DMS79 (cell line): ENCODE measurements around the gene NACAD.

Experiments used
- DNase-seq: peaks from one replicate; lab custom pipeline; 2025; lab: John Stamatoyannopoulos, UW

The NACAD gene

DNA sequence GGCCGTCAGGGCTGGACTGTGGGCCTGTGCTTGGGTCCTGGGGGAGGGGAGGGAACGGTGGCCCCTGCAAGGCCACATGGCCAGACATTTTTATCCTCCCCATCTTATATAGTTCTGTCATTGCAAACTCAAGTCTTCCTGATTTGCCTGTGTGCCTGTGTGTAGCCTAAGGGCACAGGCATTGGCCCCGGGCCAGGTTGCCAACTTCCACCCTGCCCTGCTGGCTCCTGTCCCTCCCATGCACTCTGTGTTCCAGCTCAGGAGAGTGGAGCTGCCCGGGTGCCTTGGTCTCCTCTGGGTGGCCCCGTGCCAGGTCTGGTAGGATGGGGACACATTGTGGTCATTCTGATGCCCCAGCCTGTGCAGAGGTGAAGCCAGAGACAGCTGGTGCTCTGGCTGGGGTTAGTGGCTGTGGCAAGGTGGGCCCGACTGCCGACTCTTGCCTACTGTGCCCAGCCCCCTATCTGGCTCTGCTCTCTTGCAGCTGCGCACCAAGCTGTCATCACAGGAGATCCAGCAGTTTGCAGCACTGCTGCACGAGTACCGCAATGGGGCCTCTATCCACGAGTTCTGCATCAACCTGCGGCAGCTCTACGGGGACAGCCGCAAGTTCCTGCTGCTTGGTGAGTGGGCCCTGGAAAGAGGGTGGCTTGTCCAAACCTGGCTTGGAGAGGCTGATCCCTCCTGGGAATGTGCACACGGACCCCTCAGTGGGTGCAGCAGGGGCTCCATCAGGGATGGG lies 14.8 kb downstream of the NACAD start:
- DNase-seq: peak; percentile 97

DNA sequence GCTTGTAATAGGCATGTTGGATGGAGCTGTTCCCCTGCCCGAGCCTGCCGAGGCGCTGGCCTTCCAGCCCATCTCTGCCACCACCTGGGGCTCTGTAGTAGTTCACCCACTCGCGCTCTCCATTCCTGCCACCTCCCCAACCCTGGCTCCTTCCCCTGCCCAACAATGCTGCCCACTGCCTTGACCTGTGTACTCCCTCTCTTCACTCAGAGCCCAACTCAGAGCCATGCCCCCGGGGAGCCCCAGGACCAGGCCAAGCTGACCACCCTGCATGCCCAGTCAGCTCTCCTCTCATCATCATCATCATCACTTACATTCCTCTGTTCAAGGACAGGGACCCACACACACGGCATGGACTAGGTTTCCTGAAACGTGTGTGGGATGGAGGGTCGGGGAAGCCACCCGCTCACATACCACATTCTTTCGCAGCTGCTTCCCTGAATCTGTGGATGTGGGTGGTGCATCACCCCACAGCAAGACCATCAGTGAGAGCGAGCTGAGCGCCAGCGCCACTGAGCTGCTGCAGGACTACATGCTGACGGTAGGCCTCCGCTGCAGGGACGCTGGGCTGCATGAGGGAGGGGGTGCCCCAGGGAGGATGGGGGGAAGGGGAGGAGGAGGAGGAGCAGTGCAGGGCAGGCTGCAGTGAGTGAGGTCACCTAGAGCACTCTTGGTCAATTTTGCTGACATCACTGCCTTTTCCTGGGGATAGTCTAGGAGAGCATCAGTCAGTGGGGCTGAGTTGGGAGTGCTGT lies 15.6 kb downstream of the NACAD start:
- DNase-seq: peak; percentile 52

DNA sequence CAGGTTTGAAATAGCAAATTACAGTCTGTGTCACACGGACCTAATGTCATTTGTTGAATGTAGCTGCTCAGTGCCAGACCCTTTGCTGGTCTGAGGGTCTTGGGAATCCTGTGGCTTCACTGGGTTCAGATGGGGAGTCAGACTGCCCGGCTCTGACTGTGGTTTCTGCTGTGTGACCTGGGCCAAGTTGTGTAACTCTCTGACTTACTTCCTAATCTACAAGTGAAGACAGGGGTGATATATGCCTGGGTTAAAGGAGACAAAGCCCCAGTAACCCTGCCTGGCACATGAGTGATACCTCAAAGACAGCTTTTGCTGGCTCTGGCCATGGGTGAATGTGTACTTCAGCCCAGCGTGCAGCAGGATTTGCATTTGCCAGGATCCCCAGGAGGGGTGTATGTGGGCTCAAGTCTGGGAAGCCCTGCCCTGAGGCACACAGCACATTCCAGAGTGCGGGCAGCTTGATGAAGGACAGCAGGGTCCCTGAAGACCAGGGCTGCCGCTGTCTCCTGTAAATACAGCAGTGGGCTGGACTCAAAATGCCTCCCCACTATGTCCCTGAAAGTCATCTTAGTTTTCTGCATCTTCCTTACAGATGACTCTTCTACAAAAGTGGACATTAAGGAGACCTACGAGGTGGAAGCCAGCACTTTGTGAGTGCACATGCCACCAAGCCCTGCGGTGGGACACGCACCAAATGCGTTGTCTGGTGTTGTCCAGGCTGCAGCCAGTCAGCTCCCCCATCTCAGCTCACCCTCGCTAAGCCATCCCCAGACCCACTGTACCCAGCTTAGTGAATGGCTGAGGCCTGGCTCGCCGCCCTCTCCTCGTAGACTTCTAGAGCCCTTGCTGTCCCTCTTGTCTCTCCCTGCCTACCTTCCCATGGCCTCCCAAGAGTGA lies 16.4 kb downstream of the NACAD start:
- DNase-seq: no peak

DNA sequence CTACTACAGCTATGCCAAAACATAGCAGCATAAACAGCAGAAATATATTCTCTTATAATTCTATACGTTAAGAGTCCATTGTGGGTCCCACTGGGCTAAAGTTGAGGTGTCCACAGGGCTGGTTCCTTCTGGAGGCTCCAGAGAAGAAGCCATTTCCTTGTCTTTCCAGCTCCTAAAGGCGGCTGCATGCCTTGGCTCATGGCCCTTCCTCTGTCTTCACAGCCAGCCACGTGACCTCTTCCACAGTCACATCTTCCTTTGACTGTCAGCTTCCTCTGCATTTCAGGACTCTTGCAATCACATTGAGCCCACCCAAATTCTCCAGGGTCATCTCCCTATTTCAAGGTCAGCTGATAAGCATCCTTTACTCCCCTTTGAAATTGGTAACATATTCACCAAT lies 17.2 kb downstream of the NACAD start:
- no peak for DNase-seq

DNA sequence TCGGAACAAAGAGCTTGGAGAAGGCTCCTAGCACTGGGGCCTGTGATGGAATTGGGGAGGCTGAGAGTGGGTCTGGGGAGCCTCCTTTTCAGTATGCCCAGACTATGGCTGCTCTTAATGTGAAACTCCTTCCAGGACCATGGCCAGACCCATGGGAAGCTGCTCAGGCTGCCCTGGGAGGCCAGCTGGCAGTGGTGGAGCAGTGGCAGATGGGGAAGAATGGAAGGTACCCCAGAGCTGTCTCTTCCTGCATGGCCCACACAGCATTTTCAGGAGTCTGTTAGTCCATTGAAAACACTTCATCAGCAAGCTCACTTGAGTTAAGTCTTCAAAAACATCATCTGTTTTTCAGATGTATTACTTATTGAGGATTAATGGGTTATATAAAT lies 18.5 kb downstream of the NACAD start:
- no peak for DNase-seq

DNA sequence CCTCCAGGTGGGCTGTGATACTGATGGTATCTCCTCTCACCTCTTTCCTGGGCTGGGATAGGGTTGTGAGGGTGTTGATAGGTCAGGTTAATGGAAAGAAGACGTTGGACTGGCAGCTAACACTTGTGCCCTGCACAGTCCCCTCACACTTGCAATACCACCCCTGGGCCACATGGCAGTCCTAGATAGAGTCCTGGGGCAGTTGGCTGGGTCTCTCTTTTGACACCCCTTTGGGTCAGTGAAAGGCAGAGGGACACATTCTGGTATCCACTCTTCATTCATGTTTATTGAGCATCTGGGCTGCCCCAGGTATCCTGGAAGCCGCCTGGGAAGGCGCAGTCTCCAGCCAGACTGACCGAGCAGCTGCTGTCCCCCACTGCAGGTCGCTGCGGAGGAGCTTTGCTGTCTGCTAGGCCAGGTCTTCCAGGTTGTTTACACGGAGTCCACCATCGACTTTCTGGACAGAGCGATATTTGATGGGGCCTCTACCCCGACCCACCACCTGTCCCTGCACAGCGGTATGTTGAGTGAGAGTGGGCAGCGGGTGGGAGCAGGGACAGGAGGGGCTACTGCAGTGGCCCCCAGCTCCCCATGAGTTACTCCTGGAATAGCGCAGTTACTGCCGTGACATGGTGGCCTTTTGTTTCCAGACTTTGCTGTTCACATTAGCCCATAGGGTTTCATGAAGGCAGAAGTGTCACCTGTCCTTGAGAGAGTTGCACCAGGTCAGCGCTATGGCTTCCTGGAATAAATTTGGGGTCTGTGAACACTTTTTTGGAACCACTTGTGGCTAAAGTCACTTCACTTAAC lies 19.1 kb downstream of the NACAD start:
- DNase-seq: no peak

DNA sequence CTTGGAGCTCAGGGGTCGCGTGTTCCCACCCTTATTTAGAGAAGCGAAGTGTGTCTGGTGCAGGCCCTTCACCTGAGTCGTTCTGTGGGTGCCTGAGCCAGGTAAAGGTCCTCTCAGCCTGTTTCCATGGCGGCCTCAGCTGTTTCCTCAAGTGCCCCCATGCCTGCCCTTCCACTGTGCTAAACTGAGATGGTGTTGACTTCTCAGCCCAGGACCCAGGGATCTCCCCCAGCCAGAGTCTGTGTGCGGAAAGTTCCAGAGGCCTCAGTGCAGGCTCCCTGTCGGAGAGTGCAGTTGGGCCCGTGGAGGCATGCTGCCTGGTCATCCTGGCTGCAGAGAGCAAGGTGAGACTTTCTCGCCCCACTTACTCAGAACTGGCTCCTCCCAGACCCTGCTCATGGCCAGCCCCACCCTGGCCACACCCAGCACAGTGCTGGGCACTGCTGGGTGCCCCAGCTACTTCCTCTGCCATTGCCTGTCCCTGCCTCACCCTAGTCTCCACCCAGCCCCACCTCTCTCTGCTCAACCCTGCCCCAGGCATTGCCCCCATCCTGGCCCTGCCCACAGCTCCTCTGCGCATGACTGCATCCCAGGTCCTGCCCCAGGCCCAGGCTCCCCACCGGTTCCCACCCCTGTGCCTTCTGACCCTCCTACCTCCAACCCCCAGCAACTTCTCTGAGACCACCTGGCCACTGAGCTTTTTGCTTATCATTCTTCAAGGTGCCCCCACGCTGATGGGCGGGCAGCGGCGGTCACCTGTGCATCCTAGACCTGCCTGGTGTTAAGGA lies 20.3 kb downstream of the NACAD start:
- no peak for DNase-seq

DNA sequence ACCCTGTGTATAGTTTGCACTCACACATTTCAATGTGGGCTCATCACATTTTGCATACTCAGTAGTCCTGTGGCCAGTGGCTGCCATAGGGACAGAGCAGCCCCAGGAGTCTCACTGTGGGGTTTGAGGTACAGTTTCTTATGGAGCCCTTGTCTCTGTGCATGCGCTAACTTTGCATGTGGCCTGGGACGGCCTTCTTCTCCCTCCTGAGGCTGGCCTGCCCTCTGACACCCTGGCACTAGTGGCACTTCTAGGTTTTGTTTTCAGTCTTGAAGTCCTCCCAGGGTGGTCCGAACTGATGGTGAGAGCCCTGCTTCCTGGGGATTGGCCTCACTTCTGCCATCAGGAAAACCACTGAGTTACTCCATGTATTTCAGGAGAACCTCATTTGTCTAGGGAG lies 21.2 kb downstream of the NACAD start:
- DNase-seq: no peak

DNA sequence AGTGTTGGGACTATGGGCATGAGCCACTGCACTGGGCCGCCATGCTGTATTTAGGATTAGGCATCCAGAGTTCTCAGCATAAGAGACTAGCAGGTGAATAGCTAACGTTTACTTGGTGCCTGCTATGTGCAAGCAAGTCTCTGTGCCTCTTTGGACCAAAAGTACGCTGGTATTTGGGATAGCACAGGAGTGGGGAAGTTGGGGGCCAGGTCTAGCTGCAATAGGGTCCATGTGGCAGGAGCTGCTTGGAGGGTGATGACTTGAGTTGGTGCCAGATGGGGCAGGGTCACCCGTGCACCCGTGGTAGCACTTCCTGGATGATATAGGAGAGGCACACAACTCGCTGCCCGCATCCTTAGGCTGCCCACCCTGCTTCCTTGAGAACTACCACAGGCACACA lies 22.4 kb downstream of the NACAD start:
- no peak for DNase-seq

DNA sequence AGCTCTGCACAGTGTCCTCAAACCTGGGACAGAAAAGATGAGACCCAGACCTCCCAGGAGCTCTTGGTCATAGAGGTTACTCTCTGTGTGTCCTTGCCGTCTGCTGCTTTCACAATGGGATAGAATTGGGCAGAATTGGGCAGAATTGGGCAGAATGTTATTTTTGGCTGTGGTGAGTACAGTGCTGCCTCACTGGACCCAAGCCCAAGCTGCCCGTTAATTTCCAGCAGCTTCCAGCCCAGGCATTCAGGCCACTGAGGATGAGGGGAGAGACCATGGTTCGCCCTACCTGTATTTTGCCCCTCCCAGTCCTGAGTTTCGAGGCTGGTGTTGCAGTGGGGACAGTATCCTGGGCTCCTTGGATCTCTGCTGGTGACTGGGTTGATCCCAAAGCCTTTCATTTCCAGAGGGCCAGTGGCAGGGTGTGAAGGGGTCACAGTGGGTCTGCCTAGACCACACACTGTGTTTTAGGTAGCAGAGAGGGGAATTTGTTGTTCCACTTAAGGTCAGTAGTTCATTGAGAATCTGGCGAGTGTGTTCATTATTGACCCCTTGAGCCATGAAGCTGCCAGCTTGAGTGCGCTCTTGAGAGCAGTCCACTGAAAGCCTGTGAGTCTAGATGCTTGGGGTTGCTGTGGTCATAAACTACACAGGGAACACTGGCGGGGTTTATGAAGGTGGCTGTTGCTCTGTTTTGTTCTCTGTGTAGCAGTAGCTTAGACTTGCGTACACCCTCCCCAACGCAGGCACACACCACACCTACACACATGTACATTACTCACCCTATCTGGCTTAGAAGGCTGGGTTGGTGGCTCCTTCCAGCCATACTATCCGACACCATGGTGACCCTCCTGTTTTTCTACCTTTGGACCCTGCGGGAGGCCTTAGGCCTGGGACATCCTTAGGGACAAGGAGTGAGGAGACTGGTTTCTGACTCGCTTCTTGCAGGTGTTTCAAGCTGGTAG lies 23.5 kb downstream of the NACAD start:
- peak; percentile 54 for DNase-seq

DNA sequence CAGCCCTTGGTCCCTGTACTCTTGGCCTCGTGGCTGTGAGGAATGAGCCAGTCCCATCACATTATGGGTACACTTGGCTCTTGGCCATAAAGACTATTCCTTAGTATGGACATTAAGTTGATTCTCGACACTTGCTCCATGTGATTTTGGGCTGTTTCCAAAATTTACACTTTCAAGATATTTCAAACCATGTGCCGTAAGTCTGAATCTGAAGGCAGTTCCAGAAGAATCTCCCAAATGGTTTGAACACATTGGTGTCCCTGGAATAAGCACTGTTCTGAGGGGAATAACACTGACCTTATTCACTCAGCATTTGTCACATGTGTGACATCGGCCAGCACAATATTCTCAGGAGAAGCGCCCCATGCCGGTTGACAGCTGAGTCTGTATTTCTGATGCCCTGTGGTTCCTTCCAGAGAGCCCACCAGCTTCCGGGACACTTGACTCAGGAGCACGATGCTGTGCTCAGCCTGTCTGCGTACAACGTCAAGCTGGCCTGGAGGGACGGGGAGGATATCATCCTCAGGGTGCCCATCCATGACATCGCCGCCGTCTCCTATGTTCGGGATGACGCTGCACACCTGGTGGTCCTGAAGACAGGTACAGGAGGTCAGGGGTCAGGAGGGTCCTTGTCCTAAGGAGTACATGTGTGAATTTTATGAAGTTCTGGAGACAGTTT lies 24.6 kb downstream of the NACAD start:
- no peak for DNase-seq

DNA sequence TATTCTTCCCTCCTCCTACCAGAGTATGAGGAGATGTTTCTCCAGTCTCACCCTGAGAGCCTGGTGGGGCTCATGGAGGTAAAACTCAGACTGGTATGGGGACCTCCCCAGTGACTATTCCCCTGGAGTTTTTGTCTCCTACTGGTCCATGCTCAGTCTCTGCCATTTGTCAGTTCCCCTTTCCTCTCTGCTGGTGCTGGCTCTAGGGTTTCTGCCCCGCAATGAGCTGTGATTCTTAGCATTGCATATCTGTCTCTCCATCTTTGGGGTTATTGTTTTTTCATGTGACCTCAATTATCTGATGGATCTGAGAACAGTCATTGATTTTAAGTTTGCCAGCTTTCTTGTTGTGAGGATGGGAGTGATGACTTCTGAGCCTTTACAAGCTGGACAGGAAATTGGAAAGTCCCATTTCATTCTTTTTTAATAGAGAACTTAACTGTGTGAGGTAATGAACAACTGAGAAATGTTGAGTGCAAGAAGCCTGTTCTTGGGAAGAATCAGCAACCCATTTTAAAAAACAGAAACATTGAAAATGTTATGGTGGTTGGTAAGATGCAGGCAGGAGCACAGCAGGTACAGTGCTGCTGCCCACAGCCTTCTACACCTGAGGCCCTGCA lies 26.9 kb downstream of the NACAD start:
- DNase-seq: no peak

DNA sequence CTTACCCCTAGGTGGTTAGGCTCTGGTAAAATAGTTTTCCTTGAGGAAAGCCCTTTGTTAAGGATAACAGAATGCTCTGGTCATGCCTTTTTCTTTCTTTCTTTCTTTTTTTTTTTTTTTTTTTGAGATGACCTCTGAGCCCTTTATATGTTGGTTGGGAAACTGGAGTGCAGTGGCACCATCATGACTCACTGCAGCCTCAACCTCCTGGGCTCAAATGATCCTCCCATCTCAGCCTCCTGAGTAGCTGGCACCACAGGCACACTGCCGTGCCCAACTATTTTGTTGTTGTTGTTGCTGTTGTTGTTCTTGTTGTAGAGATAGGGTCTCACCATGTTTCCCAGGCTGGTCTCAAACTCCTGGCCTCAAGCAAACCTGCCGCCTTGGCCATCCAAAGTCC lies 27.4 kb downstream of the NACAD start:
- DNase-seq: no peak

DNA sequence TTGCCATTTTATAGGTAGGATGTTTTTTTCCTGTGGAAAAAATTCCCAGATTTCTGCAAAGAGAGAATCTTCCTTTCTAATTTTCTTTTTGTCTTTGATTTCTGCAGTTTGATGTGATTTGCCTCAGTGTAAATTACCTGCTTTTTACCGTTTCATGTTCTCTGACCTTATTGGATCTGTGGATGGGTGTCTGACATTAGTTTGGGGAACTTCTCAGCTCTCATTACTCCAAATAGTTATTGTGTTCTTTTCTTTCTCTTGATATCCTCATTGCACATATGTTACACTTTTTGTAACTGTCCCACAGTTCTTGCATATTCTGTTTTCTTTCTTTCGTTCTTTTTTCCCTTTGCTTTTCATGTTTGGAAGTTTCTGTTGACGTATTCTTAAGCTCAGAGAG lies 28.5 kb downstream of the NACAD start:
- no peak for DNase-seq

DNA sequence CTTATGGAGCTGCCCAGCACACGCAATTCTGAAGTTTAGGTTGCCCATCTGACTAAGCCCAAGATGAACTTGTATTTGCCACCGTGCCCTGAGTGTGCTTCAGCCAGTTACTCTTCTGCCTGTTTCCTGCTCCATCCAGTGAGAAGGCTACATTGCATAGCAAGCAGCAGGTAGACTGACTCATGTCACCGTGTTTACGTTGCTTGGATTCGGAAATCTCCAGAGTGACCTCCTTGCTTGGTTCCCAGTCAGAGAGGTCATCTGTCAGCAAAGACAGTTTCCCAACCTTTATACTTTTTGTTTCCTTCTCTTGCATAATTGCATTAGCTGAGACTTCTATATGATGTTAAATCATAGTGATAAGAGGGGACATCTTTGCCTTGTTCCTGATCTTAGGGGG lies 30.9 kb downstream of the NACAD start:
- no peak for DNase-seq

DNA sequence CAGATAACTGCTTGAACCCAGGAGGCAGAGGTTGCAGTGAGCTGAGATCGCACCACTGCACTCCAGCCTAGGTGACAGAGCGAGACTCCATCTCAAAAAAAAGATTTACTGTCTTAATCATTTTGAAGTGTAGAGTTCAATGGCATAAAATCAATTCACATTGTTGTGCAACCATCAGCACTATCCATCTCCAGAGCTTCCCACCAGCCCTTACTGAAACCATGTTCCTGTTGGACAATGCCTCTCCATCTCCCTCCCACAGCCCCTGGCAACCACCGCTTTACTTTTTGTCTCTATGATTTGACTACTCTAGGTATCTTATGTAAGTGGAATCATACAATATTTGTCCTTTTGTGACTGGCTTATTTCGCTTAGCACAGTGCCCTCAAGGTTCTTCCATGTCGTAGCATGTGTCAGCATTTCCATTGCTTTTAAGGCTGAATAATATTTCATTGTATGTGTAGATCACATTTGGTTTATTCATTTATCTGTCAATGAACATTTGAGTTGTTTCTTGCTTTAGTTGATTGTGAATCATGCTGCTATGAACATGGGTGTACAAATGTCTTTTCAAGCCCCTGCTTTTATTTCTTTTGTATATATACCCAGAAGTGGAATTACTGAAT lies 33.1 kb downstream of the NACAD start:
- DNase-seq: no peak

DNA sequence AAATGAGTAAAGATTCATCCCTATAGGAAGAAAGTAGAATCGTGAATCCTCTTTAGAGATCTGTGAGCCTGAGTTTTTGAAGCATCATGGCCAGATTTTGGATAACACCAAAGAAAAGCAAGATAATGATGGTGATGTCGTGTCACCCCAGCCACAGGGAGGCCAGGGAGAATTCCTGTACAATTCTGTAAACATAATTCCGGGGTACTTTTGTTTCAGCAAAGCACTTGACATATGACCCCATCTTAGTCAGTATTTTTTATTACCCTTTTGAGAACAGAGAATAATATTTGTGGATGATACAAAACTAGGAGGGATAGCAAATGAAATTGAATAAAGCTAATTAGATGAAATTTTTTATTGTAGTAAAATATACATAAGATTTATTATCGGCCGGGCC lies 33.8 kb downstream of the NACAD start:
- no peak for DNase-seq

DNA sequence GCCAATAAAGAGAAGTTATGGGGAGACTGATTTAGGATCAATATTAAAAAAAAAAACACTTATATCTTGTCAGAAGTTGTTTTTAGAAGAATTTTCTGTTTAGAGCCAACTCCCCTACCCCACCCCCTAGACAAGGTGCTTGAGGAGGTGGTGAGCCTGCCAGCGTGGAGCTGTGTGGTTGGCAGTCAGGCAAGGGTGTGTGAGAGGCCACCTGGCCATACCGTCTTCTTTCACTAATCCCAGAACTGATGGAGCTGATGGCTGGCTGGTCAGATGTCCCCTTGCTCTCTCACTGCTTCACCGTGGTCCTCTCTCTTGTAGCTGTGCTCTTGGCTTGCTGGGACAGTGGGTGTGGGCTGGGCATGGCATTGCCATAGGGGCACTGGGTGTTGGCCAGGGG lies 34.3 kb downstream of the NACAD start:
- no peak for DNase-seq
